HUES6 (cell line): ENCODE results near the gene CAND2.
A peak's percentile ranks its signal among the peaks of the same experiment; 100 is the strongest.

ENCODE experiments used
- H3K27ac ChIP-seq: 2 replicates; pipeline ENCODE4 v1.7.0; 2013; ENCODE audit warnings: low read depth, mild to moderate bottlenecking, low read length, inconsistent platforms
- H3K27me3 ChIP-seq: 2 replicates; pipeline ENCODE4 v1.6.1; 2013; ENCODE audit warnings: low read length; ENCODE audit not compliant: control insufficient read depth, insufficient read depth
- H3K36me3 ChIP-seq: 2 replicates; pipeline ENCODE4 v1.6.1; 2013; ENCODE audit warnings: low read length; ENCODE audit not compliant: control insufficient read depth, insufficient read depth
- H3K4me1 ChIP-seq: 2 replicates; pipeline ENCODE4 v1.6.1; 2013; ENCODE audit warnings: low read length; ENCODE audit not compliant: control insufficient read depth, insufficient read depth
- H3K4me3 ChIP-seq: 2 replicates; pipeline ENCODE4 v1.5.1; 2013; ENCODE audit warnings: low read depth, low read length
- H3K9ac ChIP-seq: one replicate; pipeline ENCODE4 v1.6.1; 2013; ENCODE audit warnings: mild to moderate bottlenecking, low read length
- H3K9me3 ChIP-seq: 2 replicates; pipeline ENCODE4 v1.6.1; 2013; ENCODE audit warnings: low read depth, low read length; ENCODE audit not compliant: control insufficient read depth, insufficient read depth

The CAND2 gene

GRCh38 chr3:12756635-12757034 lies 39.8 kb upstream of the CAND2 start:
- no peak overlapping the region for H3K27ac ChIP-seq
- H3K9ac ChIP-seq: no peak overlapping the region
- H3K36me3 ChIP-seq: no peaks in the 10 kb centered on the region
- no peaks in the 10 kb centered on the region for H3K27me3 ChIP-seq
- no peaks in the 10 kb centered on the region for H3K9me3 ChIP-seq
- no peak overlapping the region for H3K4me3 ChIP-seq
- peaks cover 24% of the 10 kb centered on the region for H3K4me1 ChIP-seq

GRCh38 chr3:12758025-12758781 lies 38.3 kb upstream of the CAND2 start:
- Histone ChIP-seq H3K27me3 (no peaks in the 10 kb centered on the region), H3K9ac (no peak overlapping the region), H3K4me3 (no peak overlapping the region), H3K36me3 (no peaks in the 10 kb centered on the region), H3K9me3 (no peaks in the 10 kb centered on the region), H3K4me1 (peaks cover 26% of the 10 kb centered on the region), H3K27ac (no peak overlapping the region)

GRCh38 chr3:12759097-12759679 lies 37.3 kb upstream of the CAND2 start, which contains the start of gene TMEM40:
Gene TMEM40 (minus strand): TSS chr3:12759259. CDS start chr3:12749832, 9,427 bp downstream.
- H3K27me3 ChIP-seq: no peaks in the 10 kb centered on the region
- peaks cover 31% of the 10 kb centered on the region for H3K4me1 ChIP-seq
- H3K36me3 ChIP-seq: no peaks in the 10 kb centered on the region
- no peak within 1 kb of the TSS for H3K27ac ChIP-seq
- H3K4me3 ChIP-seq: no peak within 1 kb of the TSS
- no peaks in the 10 kb centered on the region for H3K9me3 ChIP-seq
- H3K9ac ChIP-seq: peak within 1 kb of the TSS; percentile 2

GRCh38 chr3:12759693-12760565 lies 36.6 kb upstream of the CAND2 start:
- H3K4me1 ChIP-seq: peaks cover 31% of the 10 kb centered on the region
- peak overlapping the region; percentile 2 for H3K9ac ChIP-seq
- H3K4me3 ChIP-seq: no peak overlapping the region
- no peaks in the 10 kb centered on the region for H3K9me3 ChIP-seq
- H3K36me3 ChIP-seq: no peaks in the 10 kb centered on the region
- no peaks in the 10 kb centered on the region for H3K27me3 ChIP-seq
- no peak overlapping the region for H3K27ac ChIP-seq

GRCh38 chr3:12764171-12764776 lies 32.2 kb upstream of the CAND2 start:
- Histone ChIP-seq H3K36me3 (no peaks in the 10 kb centered on the region), H3K9me3 (no peaks in the 10 kb centered on the region), H3K4me3 (no peak overlapping the region), H3K4me1 (peaks cover 18% of the 10 kb centered on the region; the same call in 1 of the 2 replicates), H3K27ac (no peak overlapping the region), H3K9ac (no peak overlapping the region), H3K27me3 (no peaks in the 10 kb centered on the region)

- H3K27me3 ChIP-seq: no peaks in the 10 kb centered on the region
- H3K9me3 ChIP-seq: no peaks in the 10 kb centered on the region
- no peaks in the 10 kb centered on the region for H3K36me3 ChIP-seq
- no peak overlapping the region for H3K9ac ChIP-seq
- peaks cover 7% of the 10 kb centered on the region; the same call in 1 of the 2 replicates for H3K4me1 ChIP-seq
- H3K4me3 ChIP-seq: no peak overlapping the region
- H3K27ac ChIP-seq: no peak overlapping the region
These were observed 29.9 kb upstream of the CAND2 start for GRCh38 chr3:12766541-12766940.

- no peaks in the 10 kb centered on the region for H3K9me3 ChIP-seq
- H3K4me3 ChIP-seq: peak overlapping the region; percentile 47
These were observed 27.6 kb upstream of the CAND2 start for GRCh38 chr3:12768579-12769527.

GRCh38 chr3:12769761-12770160 lies 26.7 kb upstream of the CAND2 start:
- no peaks in the 10 kb centered on the region for H3K36me3 ChIP-seq
- H3K4me3 ChIP-seq: no peak overlapping the region
- H3K27me3 ChIP-seq: no peaks in the 10 kb centered on the region; the same call in 1 of the 2 replicates
- H3K27ac ChIP-seq: no peak overlapping the region
- H3K4me1 ChIP-seq: no peaks in the 10 kb centered on the region
- no peaks in the 10 kb centered on the region for H3K9me3 ChIP-seq
- no peak overlapping the region for H3K9ac ChIP-seq

More at GRCh38 chr3:12768579-12769527, 27.6 kb upstream of the CAND2 start:
- H3K27ac ChIP-seq: no peak overlapping the region
- no peak overlapping the region for H3K9ac ChIP-seq
- no peaks in the 10 kb centered on the region for H3K4me1 ChIP-seq
- no peaks in the 10 kb centered on the region for H3K27me3 ChIP-seq
- no peaks in the 10 kb centered on the region for H3K36me3 ChIP-seq

- no peaks in the 10 kb centered on the region for H3K4me1 ChIP-seq
- no peaks in the 10 kb centered on the region for H3K36me3 ChIP-seq
- H3K27ac ChIP-seq: no peak overlapping the region
- H3K9ac ChIP-seq: no peak overlapping the region
- H3K9me3 ChIP-seq: no peaks in the 10 kb centered on the region
- H3K4me3 ChIP-seq: no peak overlapping the region
- H3K27me3 ChIP-seq: no peaks in the 10 kb centered on the region; the same call in 1 of the 2 replicates
These were observed 25.2 kb upstream of the CAND2 start for GRCh38 chr3:12771236-12771635.

GRCh38 chr3:12772462-12772861 lies 24.0 kb upstream of the CAND2 start:
- no peak overlapping the region for H3K9ac ChIP-seq
- no peak overlapping the region for H3K27ac ChIP-seq
- no peaks in the 10 kb centered on the region for H3K4me1 ChIP-seq
- H3K27me3 ChIP-seq: no peaks in the 10 kb centered on the region; the same call in 1 of the 2 replicates
- no peak overlapping the region for H3K4me3 ChIP-seq
- H3K9me3 ChIP-seq: no peaks in the 10 kb centered on the region
- H3K36me3 ChIP-seq: no peaks in the 10 kb centered on the region
